ENCODE data around the gene TGFBR2.

DNA sequence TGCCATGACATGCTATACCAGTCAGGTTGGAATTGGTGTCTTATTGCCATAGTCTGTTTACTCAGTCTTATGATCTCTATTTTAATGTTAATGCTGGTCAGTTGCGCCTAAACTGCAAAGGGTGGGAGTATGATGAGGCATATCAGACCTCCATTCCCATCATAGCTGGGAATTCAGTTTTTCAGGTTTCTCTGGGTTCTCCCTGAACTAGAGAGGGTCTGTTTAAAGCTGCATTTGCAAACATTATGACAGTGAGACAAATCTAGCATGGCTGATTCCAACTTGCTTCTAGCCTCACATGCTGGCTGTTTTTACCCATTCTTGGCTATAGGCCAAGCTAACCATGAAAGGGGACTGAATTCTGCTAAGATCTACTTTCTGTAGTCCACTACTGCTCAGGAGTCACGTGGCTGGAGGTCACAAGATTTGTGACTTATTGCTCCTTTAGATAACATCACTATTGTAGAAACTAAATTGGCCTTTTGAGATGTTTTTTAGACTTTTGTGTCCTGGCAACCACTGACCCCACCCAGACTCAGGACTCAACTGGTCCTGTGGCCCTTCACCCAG lies 96.5 kb downstream of the TGFBR2 start:
- TF ChIP-seq, protein P1, sequence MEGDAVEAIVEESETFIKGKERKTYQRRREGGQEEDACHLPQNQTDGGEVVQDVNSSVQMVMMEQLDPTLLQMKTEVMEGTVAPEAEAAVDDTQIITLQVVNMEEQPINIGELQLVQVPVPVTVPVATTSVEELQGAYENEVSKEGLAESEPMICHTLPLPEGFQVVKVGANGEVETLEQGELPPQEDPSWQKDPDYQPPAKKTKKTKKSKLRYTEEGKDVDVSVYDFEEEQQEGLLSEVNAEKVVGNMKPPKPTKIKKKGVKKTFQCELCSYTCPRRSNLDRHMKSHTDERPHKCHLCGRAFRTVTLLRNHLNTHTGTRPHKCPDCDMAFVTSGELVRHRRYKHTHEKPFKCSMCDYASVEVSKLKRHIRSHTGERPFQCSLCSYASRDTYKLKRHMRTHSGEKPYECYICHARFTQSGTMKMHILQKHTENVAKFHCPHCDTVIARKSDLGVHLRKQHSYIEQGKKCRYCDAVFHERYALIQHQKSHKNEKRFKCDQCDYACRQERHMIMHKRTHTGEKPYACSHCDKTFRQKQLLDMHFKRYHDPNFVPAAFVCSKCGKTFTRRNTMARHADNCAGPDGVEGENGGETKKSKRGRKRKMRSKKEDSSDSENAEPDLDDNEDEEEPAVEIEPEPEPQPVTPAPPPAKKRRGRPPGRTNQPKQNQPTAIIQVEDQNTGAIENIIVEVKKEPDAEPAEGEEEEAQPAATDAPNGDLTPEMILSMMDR (IDR thresholded peaks at IDR 0.05 in 2 of 3, conservative IDR thresholded peaks at IDR 0.05 in 1 of 3; ENCODE audit: borderline replicate concordance in 1 of 3, insufficient read depth in 1 of 3, low read depth in 2 of 3, low read length in 2 of 3): no peak
- TF ChIP-seq POLR2A (IDR thresholded peaks at IDR 0.05; ENCODE audit: borderline replicate concordance, extremely low read depth, insufficient read depth, insufficient read length) (no peak), FOSL1 (IDR thresholded peaks at IDR 0.05; ENCODE audit: low read depth) (no peak), EZH2phosphoT487 (IDR thresholded peaks at IDR 0.05; ENCODE audit: borderline replicate concordance) (no peak), SP1 (IDR thresholded peaks at IDR 0.05; ENCODE audit: low read depth) (no peak), POLR2AphosphoS5 (IDR thresholded peaks at IDR 0.05; ENCODE audit: low read depth, low read length) (no peak), CEBPB (IDR thresholded peaks at IDR 0.05; ENCODE audit: low read depth) (no peak), TCF7L2 (IDR thresholded peaks at IDR 0.05; ENCODE audit: borderline replicate concordance, extremely low read depth, insufficient read depth, insufficient read length) (no peak)
- TF ChIP-seq, protein P2, sequence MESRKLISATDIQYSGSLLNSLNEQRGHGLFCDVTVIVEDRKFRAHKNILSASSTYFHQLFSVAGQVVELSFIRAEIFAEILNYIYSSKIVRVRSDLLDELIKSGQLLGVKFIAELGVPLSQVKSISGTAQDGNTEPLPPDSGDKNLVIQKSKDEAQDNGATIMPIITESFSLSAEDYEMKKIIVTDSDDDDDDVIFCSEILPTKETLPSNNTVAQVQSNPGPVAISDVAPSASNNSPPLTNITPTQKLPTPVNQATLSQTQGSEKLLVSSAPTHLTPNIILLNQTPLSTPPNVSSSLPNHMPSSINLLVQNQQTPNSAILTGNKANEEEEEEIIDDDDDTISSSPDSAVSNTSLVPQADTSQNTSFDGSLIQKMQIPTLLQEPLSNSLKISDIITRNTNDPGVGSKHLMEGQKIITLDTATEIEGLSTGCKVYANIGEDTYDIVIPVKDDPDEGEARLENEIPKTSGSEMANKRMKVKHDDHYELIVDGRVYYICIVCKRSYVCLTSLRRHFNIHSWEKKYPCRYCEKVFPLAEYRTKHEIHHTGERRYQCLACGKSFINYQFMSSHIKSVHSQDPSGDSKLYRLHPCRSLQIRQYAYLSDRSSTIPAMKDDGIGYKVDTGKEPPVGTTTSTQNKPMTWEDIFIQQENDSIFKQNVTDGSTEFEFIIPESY (IDR thresholded peaks at IDR 0.05; ENCODE audit: extremely low read depth, insufficient replicate concordance, low read length): no peak
- TF ChIP-seq, protein P3, sequence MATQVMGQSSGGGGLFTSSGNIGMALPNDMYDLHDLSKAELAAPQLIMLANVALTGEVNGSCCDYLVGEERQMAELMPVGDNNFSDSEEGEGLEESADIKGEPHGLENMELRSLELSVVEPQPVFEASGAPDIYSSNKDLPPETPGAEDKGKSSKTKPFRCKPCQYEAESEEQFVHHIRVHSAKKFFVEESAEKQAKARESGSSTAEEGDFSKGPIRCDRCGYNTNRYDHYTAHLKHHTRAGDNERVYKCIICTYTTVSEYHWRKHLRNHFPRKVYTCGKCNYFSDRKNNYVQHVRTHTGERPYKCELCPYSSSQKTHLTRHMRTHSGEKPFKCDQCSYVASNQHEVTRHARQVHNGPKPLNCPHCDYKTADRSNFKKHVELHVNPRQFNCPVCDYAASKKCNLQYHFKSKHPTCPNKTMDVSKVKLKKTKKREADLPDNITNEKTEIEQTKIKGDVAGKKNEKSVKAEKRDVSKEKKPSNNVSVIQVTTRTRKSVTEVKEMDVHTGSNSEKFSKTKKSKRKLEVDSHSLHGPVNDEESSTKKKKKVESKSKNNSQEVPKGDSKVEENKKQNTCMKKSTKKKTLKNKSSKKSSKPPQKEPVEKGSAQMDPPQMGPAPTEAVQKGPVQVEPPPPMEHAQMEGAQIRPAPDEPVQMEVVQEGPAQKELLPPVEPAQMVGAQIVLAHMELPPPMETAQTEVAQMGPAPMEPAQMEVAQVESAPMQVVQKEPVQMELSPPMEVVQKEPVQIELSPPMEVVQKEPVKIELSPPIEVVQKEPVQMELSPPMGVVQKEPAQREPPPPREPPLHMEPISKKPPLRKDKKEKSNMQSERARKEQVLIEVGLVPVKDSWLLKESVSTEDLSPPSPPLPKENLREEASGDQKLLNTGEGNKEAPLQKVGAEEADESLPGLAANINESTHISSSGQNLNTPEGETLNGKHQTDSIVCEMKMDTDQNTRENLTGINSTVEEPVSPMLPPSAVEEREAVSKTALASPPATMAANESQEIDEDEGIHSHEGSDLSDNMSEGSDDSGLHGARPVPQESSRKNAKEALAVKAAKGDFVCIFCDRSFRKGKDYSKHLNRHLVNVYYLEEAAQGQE (IDR thresholded peaks at IDR 0.05; ENCODE audit: low read depth): no peak
